Hematopoietic multipotent progenitor cell treated with erythropoietin and hydrocortisone succinate and interleukin-3 and kit ligand, for 15 days (in vitro differentiated cells): ENCODE measurements around the gene PDGFB.

Source experiments
- DNase-seq: peaks from one replicate; pipeline ENCODE4 v3.0.0-alpha.2; 2015; ENCODE audit warnings: low spot score

The PDGFB gene

DNA sequence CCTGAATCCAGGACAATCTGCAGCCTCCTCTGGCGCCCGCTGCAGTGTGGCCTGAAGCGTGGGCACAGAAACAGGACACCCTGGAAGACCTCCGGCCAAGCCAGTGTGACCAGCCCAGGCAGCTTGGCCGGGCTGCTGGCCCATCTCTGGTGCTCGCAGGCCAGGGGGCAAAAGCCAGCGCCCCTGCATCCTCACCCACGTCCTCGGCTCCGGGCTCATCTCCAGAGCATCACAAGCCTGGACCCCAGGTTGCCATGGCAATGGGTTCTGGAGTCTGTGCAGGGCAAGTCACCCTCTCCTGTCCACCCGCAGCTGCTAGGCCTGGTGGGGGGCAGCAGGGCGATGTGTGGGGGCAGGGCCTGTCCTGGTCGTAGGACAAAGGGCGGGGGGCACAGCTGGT lies 9.3 kb upstream of the PDGFB start:
- DNase-seq, result no peak

DNA sequence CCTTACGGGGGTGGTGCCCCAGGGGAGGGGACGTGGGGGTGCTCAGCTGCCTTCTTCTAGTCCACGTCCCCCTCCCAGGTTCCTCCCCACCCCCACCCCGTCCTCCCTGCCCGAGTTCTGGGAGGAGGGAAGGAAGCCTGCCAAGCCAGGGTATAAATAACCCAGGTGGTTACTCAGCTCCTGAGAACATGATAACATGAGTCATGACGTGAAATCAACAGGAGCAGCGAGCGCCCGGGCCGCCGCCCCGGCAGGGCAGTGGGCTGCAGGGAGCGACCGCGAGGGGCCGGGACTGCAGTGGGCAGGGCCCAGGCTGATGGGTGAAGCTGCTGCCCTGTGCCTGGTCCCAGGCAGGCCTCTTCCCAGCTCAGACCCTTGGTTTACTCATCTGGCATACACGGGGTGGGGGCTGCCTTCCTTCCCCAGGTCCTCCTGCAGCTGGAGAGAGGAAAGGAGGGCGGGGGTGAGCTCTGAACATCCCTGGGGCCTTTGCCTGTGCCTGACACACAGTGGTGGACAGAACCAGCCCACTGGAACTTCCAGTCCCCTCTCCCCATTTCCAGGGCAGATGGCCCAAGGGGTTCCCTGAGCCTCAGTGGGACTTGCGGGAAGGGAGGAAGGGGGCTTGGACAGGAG lies 8.8 kb upstream of the PDGFB start:
- no peak for DNase-seq

- no peak for DNase-seq
Observed at GRCh38 chr22:39252461-39253434, 8.0 kb upstream of the PDGFB start.

DNA sequence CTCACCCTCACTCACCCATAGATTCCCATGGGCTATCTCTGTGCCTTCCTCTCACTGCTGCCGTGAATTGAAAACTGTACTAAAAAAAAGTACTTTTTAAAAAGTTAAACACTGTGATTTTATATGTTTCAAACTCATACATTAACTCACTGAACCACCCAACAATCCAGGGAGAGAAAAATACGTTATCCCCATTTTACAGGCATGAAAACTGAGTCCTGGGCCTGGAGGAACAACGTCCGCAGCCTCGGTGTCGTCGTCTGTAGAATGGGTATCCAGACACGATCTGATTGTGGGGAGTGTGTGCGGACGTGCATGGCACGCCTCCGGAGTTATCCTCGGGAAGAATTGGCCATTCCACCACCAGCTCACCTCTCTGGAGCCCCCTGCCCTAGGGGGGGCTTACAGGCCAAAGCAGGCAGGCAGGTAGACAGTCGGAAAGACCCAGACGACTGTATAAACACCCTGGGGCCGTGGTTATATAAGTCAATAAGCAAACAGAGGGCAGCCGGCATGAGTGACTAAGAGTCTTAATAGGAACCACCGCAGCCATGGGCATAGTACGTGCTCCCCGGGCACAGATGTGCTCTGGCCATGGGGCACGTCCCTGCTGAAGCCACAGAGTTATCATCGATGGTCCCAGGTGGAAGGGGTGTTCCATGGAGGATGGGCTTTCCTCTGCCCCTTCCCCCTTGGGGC lies 7.1 kb upstream of the PDGFB start:
- DNase-seq, result no peak

DNA sequence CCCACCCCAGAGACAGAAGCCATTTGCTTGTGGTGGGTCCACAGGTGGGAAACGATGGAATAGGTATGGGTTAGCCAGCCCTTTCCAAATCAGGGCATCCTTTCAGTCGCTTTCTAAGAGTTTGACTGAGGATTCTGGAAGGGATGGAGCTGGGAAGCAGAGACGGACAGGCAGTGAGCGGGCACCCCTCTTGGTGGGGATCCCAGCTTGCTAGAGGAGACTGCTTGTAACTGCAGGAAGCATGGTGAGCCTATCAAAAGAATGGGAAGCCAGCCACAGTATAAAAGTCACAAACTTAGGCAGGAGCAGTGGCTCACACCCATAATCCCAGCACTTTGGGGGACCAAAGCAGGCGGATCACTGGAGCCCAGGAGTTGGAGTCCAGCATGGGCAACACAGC lies 6.1 kb upstream of the PDGFB start:
- no peak for DNase-seq

- no peak for DNase-seq
Observed at GRCh38 chr22:39250131-39250530, 5.3 kb upstream of the PDGFB start.

DNA sequence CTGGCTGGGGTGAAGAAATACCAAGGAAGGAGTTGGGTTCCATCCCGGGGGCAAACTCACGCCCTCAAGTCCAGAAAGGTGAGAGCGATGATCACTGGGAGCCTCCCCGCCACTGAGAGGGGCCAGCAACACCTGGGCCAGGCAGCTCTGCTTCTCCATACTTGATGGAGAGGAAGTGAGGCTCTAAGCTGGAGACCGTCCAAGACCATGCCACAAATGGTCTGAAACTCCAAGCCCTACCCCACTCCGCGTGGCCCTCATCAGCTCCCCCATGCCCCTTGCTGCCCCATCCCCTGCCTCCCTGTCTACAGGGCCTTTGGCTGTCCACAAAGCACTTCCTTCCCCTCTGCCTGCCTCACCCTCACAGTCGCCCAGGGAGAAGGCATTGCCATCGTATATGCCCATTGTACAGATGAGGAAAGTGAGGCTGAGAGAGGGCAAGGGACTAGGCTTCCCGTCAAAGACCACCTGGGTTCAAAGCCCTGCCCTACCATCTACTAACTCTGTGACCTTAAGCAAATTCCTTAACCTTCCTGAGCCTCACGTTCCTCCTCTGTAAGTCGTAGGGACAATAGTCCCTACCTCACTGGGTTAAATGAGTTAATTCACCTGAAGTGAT lies 4.4 kb upstream of the PDGFB start:
- DNase-seq, result no peak

- no peak for DNase-seq
Observed at GRCh38 chr22:39248254-39248653, 3.5 kb upstream of the PDGFB start.

GRCh38 chr22:39247361-39247760 lies 2.6 kb upstream of the PDGFB start:
- no peak for DNase-seq

- DNase-seq, result no peak
Observed at GRCh38 chr22:39246690-39247332, 2.0 kb upstream of the PDGFB start.

DNA sequence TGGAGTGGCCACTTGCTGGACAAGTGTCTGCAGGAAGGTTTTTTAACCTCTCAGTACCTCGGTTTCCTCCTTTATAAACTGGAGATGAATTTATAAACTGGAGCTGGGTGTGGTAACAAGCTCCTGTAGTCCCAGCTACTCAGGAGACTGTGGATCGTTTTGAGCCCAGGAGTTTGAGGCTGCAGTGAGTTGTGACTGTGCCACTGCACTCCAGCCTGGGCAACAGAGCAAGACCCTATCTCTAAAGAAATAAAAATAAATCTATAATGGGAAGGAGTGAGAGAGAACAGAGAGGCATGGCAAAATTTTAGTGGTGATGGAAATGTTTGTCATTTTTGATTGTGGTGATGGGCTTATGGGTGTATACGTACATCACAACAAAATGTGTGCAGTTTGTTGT lies 1.4 kb upstream of the PDGFB start:
- DNase-seq, result no peak

GRCh38 chr22:39245130-39246039 lies 603 bp upstream of the PDGFB start:
- DNase-seq, result no peak

DNA sequence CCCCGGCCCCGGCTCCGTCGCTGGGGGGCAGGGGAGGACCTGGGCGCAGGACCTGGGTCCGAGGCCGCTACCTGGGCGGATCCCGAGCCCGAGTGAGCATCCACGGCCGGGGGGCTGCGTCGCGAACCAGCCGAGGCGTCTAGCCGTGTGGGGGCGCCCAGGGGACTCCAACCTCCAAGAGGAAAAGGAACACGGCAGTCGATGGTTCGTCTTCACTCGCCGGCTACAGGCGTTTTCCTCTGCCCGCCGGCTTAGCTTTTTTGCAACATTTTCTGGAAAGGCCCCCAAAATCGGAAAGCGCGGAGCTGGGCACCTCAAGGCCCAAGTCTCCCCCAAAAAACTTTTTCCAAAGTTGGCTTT lies 666 bp downstream of the PDGFB start:
- no peak for DNase-seq

- DNase-seq, result no peak
Observed at GRCh38 chr22:39243439-39244135, 1.2 kb downstream of the PDGFB start.

- no peak for DNase-seq
Observed at GRCh38 chr22:39242595-39243438, 2.0 kb downstream of the PDGFB start.

- DNase-seq, result no peak
Observed at GRCh38 chr22:39241794-39242594, 2.8 kb downstream of the PDGFB start.

DNA sequence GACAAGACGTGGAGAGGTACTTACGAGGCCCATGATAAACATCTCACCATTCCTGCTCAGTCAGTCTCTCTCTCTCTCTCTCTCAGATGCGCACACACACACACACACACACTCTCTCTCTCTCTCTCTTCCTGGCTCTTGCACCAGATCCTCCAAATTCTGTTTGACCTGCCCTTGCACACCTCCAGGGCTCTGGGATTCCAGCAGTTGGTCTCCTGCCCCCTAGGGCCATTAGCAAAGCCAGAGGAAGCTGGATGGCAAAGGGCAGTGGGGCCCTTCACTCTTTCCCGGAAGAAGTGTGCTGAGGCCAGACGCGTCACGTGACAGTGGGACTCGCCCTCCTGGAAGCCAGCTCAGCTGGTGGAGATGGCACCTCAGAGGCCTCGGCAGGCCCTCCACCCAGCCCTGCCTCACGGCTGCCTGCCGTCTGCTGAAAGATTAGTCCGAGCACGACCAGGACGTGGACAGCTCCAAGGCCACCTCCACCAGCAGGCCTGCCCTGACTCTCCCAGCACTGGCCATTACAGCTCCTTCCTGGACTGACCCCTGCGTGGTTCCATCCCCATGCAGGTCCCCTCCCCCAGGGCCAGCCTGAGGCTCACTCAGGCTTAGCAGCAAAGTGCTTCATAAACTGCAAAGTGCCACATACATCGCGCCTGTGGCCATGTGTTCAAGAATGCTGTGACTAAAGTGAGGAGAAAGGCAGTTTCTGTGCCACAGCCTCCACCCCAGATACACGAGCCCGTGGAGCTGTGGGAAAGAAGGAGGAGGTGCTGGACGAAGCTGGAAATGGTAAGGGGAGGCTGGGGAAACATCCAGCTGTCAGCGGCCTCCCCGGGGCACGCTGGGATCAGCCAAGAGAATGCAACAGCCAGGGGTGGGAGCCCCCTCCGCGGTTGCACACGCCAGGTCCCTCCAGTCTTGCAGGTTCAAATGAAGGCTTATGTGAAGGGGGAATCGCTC lies 3.7 kb downstream of the PDGFB start:
- DNase-seq, result peak; percentile 29
